HG03159 (cell line): Measurements from ENCODE around the gene PTGES2.
"Not testable (repeated sequence)": the region's sequence is repeated elsewhere in the genome, so short reads cannot be mapped to it uniquely, and the experiment has no call there.

ENCODE experiments used
- ATAC-seq: cut with Tn5 transposase; IDR thresholded peaks from one replicate; pipeline ENCODE4 v1.9.1; 2021; ENCODE audit warnings: mild to moderate bottlenecking, moderate library complexity; ENCODE audit not compliant: unreplicated experiment

Gene PTGES2

DNA sequence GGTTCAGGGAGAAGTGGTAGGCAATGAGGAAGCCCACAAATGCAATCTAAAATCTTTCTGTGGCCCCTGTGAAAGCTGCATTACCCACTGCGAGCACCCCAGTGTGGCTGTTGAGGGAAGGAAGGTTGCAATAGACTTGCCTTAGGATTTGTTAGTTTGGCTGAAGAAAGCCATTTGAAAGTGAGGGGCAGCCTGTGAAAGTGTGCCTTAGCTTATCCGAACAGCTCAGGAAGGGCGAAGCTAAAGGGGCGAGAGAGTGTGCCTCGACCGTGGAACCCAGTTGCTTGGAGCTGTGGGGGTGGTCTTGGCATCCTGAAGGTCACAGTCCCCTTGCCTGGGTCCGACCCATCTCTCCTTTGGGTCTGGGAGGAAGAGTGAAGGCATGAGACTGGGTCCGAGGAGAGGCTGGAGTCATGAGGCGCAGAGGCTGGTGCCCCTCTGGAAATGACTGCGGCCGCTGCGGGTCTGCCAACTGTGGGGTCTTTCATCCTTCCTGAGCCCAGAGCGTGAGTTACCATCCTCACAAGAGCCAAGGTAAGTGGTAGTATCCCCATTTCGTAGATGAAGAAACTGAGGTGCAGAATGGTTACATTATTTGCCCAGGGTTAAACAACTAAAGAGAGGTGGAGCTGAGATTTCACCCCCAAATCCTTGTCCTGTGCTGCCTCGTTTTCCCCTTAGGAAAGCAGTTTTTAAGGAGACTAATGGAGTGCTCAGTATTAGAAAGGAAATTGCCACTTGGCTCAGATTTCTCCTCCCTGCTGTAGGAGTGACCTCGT is 35.1 kb downstream of the PTGES2 start:
- no peak for ATAC-seq

DNA sequence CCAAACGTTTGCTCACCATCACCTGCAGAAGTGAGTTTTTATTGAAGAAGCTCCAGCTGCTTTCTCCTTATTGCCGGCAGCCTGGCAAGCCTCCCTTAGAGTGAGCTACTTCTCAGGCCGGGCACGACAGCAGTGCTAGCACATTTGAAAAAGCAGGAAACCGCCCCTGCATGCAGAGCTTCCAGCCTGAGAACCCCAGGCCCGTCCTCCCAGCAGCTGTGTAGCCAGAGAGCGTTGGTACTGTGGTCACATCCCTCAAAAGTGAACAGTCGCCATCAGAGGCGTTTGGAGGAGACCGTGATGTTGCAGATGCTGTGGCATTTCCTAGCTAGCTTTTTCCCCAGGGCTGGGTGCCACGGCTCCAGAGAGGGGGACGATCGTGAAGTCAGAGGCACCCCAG is 36.0 kb downstream of the PTGES2 start:
- ATAC-seq, result no peak

DNA sequence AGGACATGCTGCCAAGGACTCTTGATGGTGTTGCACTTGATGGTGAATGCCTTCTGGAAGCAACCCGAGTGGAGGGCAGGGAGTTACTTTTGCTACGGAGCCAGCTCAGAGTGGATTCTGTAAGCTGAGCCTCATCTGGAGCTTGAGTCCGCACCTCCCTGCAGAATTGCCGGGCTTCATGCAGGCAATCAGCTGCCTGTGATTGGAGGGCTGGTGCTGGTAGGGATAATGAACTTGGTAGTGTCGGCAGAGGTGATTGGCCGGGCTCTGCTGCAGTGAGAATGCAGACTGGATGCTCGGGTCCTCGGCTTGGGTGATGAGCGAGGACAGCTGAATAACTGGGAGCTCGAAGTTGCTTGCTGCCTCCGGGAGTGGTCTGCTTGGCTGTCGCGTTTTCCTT is 36.4 kb downstream of the PTGES2 start:
- no peak for ATAC-seq

DNA sequence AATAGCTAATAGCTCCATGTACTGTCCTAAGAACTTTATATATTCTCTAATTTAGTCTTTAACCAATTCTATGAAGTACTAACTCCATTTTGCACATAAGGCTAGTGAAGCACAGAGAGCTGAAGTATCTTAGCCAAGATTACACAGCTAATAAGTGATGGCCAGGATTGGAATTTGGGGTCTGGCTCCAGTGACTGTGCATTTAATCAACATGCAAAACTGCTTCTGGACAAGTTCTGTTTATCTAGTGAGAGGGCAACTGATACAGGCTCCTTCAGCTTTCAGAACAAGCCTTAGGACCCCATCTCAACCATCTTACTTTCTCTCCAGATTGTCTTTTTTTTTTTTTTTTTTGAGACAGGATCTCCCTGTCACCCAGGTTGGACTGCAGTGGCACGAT is 38.2 kb downstream of the PTGES2 start:
- no peak for ATAC-seq

DNA sequence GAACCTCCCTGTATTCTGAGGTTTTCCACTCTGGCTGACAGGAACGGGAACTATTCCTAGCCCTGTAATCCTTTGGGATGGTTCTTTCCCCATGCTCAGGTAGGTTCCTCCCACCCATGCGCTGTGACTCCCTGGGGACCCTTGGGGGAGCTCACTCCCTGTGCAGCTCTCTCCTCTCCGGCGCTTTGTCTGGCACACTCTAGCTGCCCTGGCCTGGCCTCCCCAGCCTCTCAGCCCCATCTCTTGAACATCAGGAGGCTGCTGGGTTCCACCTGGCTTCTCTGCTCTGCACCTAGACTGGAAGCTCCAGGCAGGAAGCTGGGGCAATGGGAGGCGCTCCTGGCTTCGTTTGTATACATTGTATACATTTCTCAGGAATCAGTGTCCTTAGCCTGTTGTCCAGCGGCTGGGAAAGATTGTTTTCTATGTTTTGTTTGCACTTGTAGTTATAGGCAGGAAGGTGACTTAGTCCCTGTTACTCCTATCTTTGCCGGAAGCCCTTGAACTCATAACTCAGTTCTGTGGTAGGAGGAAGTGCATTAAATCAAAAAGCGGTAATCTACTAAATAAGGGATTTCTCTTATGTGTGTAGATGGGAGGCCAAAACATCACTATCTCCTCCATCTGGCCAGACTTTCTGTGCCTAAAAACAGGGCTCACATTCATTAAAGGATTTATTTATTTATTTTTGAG is 39.1 kb downstream of the PTGES2 start:
- ATAC-seq, result no peak

DNA sequence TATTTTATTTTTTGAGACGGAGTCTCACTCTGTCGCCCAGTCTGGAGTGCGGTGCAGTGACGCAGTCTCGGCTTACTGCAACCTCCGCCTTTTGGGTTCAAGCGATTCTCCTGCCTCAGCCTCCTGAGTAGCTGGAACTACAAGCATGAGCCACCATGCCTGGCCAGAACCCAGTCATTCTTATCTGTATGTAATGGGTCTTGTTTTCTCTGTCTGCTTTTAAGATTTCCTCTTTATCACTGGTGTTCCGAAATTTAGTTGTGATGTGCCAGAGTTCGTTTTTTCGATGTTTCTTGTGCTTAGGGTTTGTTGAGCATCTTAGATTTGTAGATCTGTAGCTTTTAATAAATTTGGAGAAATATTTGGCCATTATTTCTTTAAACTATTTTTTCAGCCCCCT is 40.3 kb downstream of the PTGES2 start:
- no peak for ATAC-seq

DNA sequence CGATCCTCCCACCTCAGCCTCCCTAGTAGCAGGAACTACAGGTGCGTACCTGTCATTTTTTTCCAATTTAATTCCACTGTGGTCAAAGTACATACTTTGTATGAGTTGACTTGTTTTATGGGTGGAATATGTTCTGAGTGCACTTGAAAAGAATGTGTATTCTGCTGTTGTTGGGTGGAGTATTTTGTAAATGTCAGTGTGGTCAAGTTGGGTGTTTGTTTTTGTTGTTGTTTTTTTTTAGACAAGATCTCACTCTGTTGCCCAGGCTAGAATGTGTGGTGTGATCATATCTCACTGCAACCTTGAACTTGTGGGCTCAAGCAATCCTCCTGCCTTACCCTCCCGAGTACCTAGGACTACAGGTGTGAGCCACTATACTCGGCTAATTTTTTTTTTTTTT is 41.6 kb downstream of the PTGES2 start:
- no peak for ATAC-seq

DNA sequence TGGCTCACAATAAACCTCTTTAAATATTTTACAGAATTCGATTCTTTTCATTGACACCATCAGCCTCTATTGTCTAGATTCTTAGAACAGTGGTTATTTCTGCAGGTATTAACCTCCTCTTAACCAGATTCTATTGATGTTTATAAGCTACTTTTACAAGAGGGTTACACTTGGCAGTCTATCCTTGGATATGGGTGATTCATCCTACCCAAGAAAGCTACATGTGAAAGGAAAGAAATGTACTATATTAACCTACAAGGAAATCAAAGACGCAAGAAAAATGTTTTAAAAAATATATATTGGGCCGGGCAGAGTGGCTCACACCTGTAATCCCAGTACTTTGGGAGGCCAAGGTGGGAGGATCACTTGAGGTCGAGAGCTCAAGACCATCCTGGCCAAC is 42.8 kb downstream of the PTGES2 start:
- ATAC-seq, result no peak

DNA sequence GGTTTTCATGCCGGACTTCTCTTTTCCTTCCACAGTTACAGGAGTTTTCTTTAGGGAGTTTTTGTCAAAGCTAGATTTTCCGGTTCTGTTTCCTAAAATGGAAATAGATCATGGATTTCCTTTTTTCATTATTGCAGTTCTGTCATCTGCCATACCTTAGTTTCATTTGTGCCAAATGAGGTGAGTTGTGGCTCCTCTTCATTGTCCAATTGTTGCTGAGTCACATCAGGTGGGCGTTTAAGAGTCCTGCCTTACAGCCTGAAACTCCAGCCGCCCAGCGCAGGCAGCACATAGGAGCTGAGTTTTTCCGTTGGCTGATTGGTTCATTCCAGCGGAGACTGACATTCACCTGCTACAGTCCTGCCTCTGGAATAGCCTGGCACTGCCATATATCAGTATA is 45.4 kb downstream of the PTGES2 start:
- no peak for ATAC-seq

DNA sequence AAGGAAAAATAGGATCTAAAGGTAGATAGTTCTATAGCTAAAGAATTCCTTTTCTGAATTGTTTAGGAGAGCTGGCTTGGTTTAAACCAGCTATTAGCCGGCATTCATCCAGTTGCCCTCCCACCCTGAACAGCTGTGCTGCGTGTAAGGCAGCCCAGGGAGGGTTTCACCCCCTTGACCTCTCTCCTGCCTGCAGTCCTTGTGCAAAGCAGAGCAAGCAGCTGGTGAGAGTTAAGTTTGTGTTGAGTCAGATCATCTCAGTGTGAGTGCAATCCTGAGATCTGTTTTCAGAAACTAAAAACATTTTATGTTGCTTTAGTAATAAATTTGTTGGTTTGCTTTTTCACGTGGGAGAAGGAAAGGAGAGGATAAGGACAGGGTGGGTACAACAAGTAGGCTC is 46.5 kb downstream of the PTGES2 start:
- no peak for ATAC-seq

DNA sequence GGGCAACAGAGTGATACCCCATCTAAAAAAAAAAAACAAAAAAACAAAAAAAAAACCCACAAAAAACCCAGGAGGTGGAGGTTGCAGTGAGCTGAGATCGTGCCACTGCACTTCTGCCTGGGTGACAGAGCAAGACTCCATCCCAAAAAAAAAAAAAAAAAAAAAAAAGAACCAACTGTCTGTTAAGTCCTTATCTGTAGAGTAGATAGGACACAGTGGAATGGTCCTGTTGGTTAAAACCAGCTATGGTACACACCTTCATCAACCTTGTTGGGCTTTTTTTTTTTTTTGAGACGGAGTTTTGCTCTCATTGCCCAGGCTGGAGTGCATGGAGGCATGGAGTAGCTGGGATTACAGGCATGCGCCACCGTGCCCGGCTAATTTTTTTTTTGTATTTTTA is 47.3 kb downstream of the PTGES2 start:
- no peak for ATAC-seq

DNA sequence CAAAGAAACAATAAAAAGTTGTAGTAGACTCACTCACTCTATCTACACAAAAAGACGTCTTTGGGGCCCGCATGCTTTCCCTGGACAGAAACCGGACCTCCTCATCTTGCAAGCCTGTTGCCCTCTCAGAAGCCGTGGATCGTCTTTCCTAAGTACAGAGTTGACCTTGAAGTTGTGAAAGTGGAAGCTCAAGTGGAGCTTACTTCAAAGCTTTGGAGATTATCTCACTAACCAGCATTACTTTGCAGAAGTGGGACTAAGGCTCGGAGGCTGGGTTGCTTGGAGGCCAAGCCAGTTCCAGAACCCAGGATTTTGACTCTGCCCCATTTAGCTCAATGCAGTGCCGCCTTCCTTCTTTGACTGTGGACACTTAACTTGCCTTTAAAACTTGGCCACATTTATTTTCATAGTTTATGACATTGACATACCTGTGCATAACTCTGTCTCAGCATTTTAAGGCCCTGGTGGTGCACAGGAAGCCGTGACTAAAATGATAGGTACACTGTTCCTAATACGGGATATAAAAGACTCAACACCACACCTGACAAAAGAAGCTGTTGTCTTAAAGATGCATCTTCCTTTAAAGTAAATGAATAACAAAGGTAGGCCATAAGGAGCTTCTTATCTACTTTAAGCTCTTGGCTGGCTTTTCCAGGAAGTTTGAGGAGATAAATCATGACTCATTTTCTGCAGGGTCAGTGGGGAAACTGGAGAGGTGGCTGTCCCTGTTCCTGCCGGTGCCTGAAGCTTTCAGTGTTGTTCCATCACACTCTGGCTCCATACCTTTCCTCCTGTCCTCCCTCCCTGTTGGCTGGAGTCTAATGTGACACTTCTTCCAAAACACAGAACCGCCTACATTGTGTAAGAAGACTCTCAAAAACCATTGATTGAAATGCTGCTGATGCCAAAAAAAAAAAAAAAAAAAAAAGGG is 48.8 kb downstream of the PTGES2 start:
- no peak for ATAC-seq

DNA sequence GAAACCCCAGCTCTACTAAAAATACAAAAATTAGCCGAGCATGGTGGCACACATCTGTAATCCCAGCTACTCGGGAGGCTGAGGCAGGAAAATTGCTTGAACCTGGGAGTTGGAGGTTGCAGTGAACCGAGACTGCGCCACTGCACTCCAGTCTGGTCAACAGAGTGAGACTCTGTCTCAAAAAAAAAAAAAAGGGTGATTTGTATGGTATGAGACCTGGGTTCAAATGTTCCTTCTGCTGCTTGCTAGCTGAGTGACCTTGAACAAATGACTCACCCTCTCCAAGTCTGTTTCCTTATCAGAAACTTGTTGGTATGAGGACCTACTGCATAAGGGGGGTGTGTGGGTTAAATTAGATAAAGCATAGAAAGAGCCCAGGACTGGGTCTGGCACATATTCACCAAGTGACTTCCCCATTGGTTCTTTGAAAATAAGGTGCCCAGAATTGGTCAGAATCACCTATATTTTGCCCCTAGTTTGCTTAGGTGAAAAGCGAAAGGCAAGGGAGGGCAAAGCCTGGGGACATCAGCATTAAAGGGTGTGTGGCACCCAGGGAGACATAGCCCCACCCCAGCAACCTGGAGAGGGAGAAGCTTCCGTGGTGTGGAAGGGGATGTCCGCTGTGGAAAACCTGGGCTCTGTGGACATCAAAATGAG is 49.6 kb downstream of the PTGES2 start:
- ATAC-seq, result no peak

DNA sequence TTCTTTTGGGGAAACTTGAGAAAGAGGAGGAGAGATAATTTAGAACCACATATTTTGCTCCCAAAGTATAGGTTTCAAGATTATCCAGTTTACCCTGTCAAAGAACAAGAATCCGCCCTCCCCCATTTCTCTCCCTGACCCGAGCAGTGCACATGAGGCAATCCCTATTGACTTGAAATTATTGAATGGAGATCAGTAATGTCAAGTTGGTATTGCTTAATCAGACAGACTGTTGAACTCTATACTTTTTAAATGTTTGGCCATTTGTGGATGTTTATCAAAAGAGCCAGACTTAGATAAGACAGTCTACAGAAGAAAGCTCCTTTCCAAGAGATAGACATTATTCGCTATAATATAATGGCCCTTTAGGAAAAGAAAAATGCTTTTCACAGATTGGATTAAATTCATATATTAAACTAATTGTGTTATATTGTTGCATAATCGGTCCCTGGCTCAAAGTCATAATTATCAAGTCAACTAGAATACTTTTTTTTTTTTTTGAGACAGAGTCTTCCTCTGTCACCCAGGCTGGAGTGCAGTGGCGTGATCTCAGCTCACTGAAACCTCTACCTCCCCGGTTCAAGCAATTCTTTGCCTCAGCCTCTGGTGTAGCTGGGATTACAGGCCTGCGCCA is 54.2 kb downstream of the PTGES2 start:
- ATAC-seq, result no peak

DNA sequence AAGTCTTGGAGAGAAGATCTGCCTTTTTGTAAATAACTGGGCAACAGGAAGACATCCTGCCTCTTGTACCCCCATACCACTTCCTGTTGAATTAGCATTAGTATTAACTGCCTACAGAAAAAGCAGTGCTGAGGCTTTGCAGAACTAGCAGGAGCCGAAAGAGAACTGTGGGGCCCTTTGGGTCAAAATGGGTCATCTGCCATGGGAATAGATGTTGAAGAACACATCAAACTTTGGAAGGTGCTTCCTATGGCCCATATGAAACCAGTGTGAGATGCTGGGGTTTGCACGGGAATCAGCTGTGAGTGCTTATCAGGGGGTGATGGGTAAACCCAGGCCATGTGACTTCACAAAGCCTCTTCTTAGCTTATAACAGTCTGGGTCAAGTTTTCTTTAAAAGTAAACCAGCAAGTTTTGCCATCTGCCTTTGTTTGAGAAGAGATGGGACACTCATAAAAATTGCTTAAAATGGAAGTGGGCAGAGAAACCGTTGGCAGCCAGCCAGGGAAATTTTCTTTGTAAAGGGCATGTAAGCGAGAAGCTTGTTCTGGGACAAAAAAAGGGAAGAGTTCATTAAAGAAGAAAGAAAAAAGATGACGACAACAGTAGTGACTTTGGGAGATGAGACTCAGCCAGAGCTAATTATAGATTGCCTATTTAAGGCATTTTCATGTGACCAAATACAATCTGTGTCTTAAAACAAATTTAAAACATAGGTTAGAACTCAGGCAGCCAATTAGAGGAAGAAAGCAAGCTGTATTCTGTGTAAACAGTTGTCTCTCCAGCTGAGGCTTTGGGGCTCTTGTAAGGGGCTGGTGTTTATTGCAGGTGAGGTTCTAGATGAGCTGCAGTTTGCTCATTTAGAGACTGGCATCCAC is 55.1 kb downstream of the PTGES2 start:
- ATAC-seq, result no peak

DNA sequence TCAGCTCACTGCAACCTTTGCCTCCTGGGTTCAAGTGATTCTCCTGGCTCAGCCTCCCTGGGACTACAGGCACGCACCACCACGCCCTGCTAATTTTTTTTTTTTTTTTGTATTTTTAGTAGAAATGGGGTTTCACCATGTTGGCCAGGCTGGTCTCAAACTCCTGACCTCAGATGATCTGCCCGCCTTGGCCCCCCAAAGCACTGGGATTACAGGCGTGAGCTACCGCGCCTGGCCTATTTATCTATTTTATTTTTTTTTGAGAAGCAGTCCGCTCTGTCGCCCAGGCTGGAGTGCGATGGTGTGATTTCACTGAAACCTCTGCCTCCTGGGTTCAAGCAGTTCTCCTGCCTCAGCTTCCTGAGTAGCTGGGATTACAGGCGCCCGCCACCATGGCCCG is 56.1 kb downstream of the PTGES2 start:
- ATAC-seq, result not testable (repeated sequence)

DNA sequence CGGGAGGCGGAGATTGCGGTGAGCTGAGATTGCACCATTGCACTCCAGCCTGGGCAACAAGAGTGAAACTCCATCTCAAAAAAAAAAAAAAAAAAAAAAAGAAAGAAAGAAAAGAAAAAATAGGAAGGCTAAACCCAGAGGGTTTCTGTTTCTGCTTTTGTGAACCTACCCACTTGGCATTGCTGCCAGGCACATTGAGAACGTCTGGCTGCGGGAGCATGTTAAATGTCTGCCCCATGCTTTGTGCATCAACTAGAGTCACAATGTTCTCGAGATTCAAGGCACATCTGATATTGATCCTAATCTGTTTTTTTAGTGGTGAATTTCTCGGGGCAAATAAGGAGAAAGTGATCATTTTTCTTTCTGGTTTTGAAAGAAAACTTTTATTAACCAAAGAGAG is 56.7 kb downstream of the PTGES2 start:
- no peak for ATAC-seq
